AG09309 (cell line): Measurements from ENCODE around the gene LPCAT1.
"Not testable (repeated sequence)": the region's sequence is repeated elsewhere in the genome, so short reads cannot be mapped to it uniquely, and the experiment has no call there.

Experiments used
- DNase-seq: peaks from one replicate; pipeline ENCODE4 v3.0.0-alpha.2; 2010; ENCODE audit warnings: low read depth
- H3K4me3 ChIP-seq: 2 replicates; pipeline ENCODE4 v1.5.1; 2011; ENCODE audit warnings: mild to moderate bottlenecking, low read depth, low read length, moderate library complexity; ENCODE audit not compliant: control insufficient read depth
- TF ChIP-seq, protein P1 (sequence below): IDR thresholded peaks from 2 replicates; pipeline ENCODE4 v1.5.1; 2011; ENCODE audit warnings: mild to moderate bottlenecking, low read depth, low read length, inconsistent platforms; ENCODE audit not compliant: insufficient read depth, control insufficient read depth; ENCODE audit errors: missing control alignments

Gene LPCAT1

GRCh38 chr5:1429066-1429465 lies 94.7 kb downstream of the LPCAT1 start:
- no peak for DNase-seq
- no peak overlapping the region for H3K4me3 ChIP-seq
- TF ChIP-seq, protein P1, sequence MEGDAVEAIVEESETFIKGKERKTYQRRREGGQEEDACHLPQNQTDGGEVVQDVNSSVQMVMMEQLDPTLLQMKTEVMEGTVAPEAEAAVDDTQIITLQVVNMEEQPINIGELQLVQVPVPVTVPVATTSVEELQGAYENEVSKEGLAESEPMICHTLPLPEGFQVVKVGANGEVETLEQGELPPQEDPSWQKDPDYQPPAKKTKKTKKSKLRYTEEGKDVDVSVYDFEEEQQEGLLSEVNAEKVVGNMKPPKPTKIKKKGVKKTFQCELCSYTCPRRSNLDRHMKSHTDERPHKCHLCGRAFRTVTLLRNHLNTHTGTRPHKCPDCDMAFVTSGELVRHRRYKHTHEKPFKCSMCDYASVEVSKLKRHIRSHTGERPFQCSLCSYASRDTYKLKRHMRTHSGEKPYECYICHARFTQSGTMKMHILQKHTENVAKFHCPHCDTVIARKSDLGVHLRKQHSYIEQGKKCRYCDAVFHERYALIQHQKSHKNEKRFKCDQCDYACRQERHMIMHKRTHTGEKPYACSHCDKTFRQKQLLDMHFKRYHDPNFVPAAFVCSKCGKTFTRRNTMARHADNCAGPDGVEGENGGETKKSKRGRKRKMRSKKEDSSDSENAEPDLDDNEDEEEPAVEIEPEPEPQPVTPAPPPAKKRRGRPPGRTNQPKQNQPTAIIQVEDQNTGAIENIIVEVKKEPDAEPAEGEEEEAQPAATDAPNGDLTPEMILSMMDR, result no peak

- H3K4me3 ChIP-seq, result no peak overlapping the region
- TF ChIP-seq, protein P1, result no peak
- no peak for DNase-seq
Measured at GRCh38 chr5:1428107-1428506, 95.7 kb downstream of the LPCAT1 start.

DNA sequence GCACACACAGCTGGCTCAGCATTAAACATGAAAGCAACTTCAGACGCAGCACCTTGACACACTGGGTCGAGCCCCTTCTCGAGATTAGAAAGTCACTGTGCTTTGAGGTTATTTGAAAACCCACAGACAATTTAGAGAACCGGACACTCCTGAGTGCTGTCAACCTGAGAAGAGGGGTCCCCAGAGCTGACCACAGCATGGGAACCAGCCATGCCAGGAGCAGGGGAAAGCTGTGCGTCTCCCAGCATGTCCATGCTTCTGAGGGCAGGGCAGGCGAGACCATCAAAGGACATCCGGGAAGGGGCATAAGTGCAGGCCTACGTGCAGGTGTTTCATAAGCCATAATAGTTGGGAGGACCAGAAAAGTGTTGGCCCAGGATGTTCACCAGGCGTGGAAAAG lies 99.0 kb downstream of the LPCAT1 start:
- TF ChIP-seq, protein P1, result no peak
- no peak overlapping the region for H3K4me3 ChIP-seq
- no peak for DNase-seq

GRCh38 chr5:1423901-1424603 lies 99.7 kb downstream of the LPCAT1 start:
- no peak overlapping the region for H3K4me3 ChIP-seq
- TF ChIP-seq, protein P1, result no peak
- no peak for DNase-seq

- not testable (repeated sequence) for H3K4me3 ChIP-seq, DNase-seq
Measured at GRCh38 chr5:1422522-1422921, 101.2 kb downstream of the LPCAT1 start.

- no peak for DNase-seq
- no peak overlapping the region for H3K4me3 ChIP-seq
- TF ChIP-seq, protein P1, result no peak
Measured at GRCh38 chr5:1421521-1422341, 102.0 kb downstream of the LPCAT1 start.
